ENCODE results near the gene KRTAP4-4.

GRCh38 chr17:41176744-41177387 is 16.3 kb upstream of the KRTAP4-4 start:
- TF ChIP-seq, protein P1, sequence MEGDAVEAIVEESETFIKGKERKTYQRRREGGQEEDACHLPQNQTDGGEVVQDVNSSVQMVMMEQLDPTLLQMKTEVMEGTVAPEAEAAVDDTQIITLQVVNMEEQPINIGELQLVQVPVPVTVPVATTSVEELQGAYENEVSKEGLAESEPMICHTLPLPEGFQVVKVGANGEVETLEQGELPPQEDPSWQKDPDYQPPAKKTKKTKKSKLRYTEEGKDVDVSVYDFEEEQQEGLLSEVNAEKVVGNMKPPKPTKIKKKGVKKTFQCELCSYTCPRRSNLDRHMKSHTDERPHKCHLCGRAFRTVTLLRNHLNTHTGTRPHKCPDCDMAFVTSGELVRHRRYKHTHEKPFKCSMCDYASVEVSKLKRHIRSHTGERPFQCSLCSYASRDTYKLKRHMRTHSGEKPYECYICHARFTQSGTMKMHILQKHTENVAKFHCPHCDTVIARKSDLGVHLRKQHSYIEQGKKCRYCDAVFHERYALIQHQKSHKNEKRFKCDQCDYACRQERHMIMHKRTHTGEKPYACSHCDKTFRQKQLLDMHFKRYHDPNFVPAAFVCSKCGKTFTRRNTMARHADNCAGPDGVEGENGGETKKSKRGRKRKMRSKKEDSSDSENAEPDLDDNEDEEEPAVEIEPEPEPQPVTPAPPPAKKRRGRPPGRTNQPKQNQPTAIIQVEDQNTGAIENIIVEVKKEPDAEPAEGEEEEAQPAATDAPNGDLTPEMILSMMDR (IDR thresholded peaks at IDR 0.05) = no peak
- TF ChIP-seq POLR2A (IDR thresholded peaks at IDR 0.05) (no peak), POLR2AphosphoS5 (IDR thresholded peaks at IDR 0.05) (no peak), EP300 (IDR thresholded peaks at IDR 0.05) (no peak)
